ENCODE data around the gene KLHDC3. TPM values are rescaled to one million over a fixed set of nuclear protein-coding genes. Genes with fewer than 3 reads are reported as not detected.

KLHDC3 gene
- total and polyA plus RNA-seq, 2 of the 13 experiments (the other 11 are each of a cell fraction or from before 2014, with no cell fraction given) = 78.3 to 91.5 TPM

DNA sequence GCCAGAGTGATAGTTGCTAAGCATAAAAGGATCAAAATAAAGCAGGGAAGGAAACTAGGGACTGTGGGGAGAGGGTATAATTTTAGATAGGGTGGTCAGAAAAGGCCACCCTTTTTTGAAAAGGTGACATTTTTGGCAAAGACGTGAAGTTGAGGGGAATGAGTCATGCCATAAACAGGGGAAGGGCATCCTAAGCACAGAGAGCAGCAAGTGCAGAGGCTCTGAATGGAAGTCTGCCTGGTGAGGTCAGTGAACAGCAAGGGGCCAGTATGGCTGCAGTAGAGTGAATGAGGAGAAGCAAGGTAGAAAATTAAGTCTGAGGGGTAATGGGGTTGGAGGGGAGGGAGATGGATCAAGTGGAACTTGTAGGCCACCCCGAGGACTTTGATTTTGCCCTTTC is 47.8 kb downstream of the KLHDC3 start:
- peaks cover 33% of the 10 kb centered on the region for H3K4me1 ChIP-seq (ENCODE audit: insufficient read depth, low read length)
- in situ Hi-C loops (cut with HindIII; ENCODE audit: extremely low pct_ligation_motif_present, low pct_unique_long_range_greater_than_20kb) (no loop called here), intact Hi-C loops (cut with micrococcal nuclease; ENCODE audit: unreplicated experiment) (loop anchor here (2.0 kb wide), 1 partner anchor 47 kb away; the partner anchor contains the start of gene KLHDC3)
- H3K79me2 ChIP-seq (ENCODE audit: insufficient read depth, low read length) = peaks cover 35% of the 10 kb centered on the region
- H3K27me3 ChIP-seq (ENCODE audit: control insufficient read depth in 1 of 2, insufficient read depth in 2 of 2, low read length in 2 of 2) = no peaks in the 10 kb centered on the region; a peak in 1 of 5 replicates
- DNase-seq (ENCODE audit: low spot score) (no peak), ATAC-seq (no peak), FAIRE-seq (no peak)
- ChIA-PET POLR2A (interaction anchor here (2.1 to 3.3 kb wide), 8 partner anchors 10 to 82 kb away, joined by 12 to 103 read pairs (median 36); partner anchors contain the start of genes KLHDC3, MEA1, PTK7 and RRP36), CTCF (ENCODE audit: low intra/inter-chr PET ratio, low total read pairs) (no interaction called here)
- no peaks in the 10 kb centered on the region for H4K20me1 ChIP-seq (ENCODE audit: insufficient read depth, low read length)
- peaks cover 4 to 46% of the 10 kb centered on the region in 2 experiments for H3K36me3 ChIP-seq (replicated peaks in 1 of 2; ENCODE audit: control insufficient read depth in 1 of 2, insufficient read depth in 2 of 2, low read length in 2 of 2)
- H3K4me3 ChIP-seq (replicated peaks in 1 of 3; ENCODE audit: insufficient read depth in 1 of 3, low read depth in 2 of 3, low read length in 3 of 3) = peak overlapping the region in 2 of 3 experiments; percentile 74 to 99; a peak in 2 of 6 replicates
- 60% methylated on average over 2 of the region's 2 CpGs for WGBS (ENCODE audit: low lambda C conversion rate)
- no peak for TF ChIP-seq HNRNPLL (IDR thresholded peaks at IDR 0.05; ENCODE audit: low read depth, low read length, poor library complexity, severe bottlenecking)
- 0 out of 2 replicates have a peak, but pooled peaks have one; percentile 4 for TF ChIP-seq RBFOX2 (IDR thresholded peaks at IDR 0.05; ENCODE audit: low read depth, low read length)
- 0 out of 2 replicates have a peak, but pooled peaks have one; percentile 12 for TF ChIP-seq FOSL2 (CRISPR knock-in tag; IDR thresholded peaks at IDR 0.05)
- no peak for TF ChIP-seq CENPBD1 (CRISPR knock-in tag; IDR thresholded peaks at IDR 0.05; ENCODE audit: borderline replicate concordance, low read depth)
- BruUV-seq (replicated peaks) = no TSS peak
- H3K4me2 ChIP-seq (ENCODE audit: low read depth, low read length) = peak overlapping the region; percentile 90
- H3K9ac ChIP-seq (ENCODE audit: insufficient read depth, low read depth, low read length) = peak overlapping the region; percentile 83
- H3K9me3 ChIP-seq (ENCODE audit: low read length) = no peaks in the 10 kb centered on the region
- no peak overlapping the region for H3K27ac ChIP-seq (ENCODE audit: extremely low read length, insufficient read depth, low read length)
- H2AFZ ChIP-seq (ENCODE audit: low read length) = no peak overlapping the region

- Histone ChIP-seq H3K27me3 (ENCODE audit: control insufficient read depth in 1 of 2, insufficient read depth in 2 of 2, low read length in 2 of 2) (no peaks in the 10 kb centered on the region; a peak in 1 of 5 replicates), H3K79me2 (ENCODE audit: insufficient read depth, low read length) (peaks cover 31% of the 10 kb centered on the region), H3K4me2 (ENCODE audit: low read depth, low read length) (no peak overlapping the region), H3K36me3 (replicated peaks in 1 of 2; ENCODE audit: control insufficient read depth in 1 of 2, insufficient read depth in 2 of 2, low read length in 2 of 2) (peaks cover 4 to 42% of the 10 kb centered on the region in 2 experiments), H3K9me3 (ENCODE audit: low read length) (no peaks in the 10 kb centered on the region), H3K4me3 (replicated peaks in 1 of 3; ENCODE audit: insufficient read depth in 1 of 3, low read depth in 2 of 3, low read length in 3 of 3) (no peak overlapping the region), H3K9ac (ENCODE audit: insufficient read depth, low read depth, low read length) (no peak overlapping the region), H2AFZ (ENCODE audit: low read length) (no peak overlapping the region), H3K4me1 (ENCODE audit: insufficient read depth, low read length) (peaks cover 29% of the 10 kb centered on the region), H4K20me1 (ENCODE audit: insufficient read depth, low read length) (no peaks in the 10 kb centered on the region), H3K27ac (ENCODE audit: extremely low read length, insufficient read depth, low read length) (no peak overlapping the region)
- in situ Hi-C loops (cut with HindIII; ENCODE audit: extremely low pct_ligation_motif_present, low pct_unique_long_range_greater_than_20kb) (no loop called here), intact Hi-C loops (cut with micrococcal nuclease; ENCODE audit: unreplicated experiment) (no loop called here)
- CTCF ChIA-PET (ENCODE audit: low intra/inter-chr PET ratio, low total read pairs) = interaction anchor here (1.0 kb wide), 1 partner anchor 81 kb away, joined by 5 read pairs; no protein-coding TSS in a partner anchor
- 95% methylated on average over 12 of the region's 12 CpGs for WGBS (ENCODE audit: low lambda C conversion rate)
- no peak for DNase-seq (ENCODE audit: low spot score)
- no TSS peak for BruUV-seq (replicated peaks)
- TF ChIP-seq ZNF124 (CRISPR knock-in tag; IDR thresholded peaks at IDR 0.05) (no peak), PLRG1 (conservative IDR thresholded peaks at IDR 0.05) (no peak), TAF15 (IDR thresholded peaks at IDR 0.05; ENCODE audit: low read depth, low read length, poor library complexity, severe bottlenecking) (no peak), MYC (CRISPR knock-in tag; IDR thresholded peaks at IDR 0.05; ENCODE audit: borderline replicate concordance) (0 out of 2 replicates have a peak, but pooled peaks have one; percentile 31), AGO2 (optimal IDR thresholded peaks at IDR 0.05; ENCODE audit: low read depth, low read length) (peak; percentile 66), MED13 (CRISPR knock-in tag; IDR thresholded peaks at IDR 0.05) (no peak), GMEB1 (CRISPR knock-in tag; IDR thresholded peaks at IDR 0.05; ENCODE audit: borderline replicate concordance) (no peak), ZNF660 (CRISPR knock-in tag; IDR thresholded peaks at IDR 0.05; ENCODE audit: borderline replicate concordance, low read depth) (no peak), ESRRA (CRISPR knock-in tag; IDR thresholded peaks at IDR 0.05; ENCODE audit: low read depth) (no peak), ZNF546 (CRISPR knock-in tag; conservative IDR thresholded peaks at IDR 0.05) (no peak), ZSCAN31 (CRISPR knock-in tag; IDR thresholded peaks at IDR 0.05; ENCODE audit: low read depth) (no peak)
- no peak for ATAC-seq
- POLR2A ChIA-PET = interaction anchor here (1.7 kb wide), 1 partner anchor 13 kb away, joined by 6 read pairs; the partner anchor contains the start of gene PTK7
- no peak for FAIRE-seq
These were observed 48.8 kb downstream of the KLHDC3 start for GRCh38 chr6:43062818-43063217.
